Measurements from ENCODE around the gene PGAM5.
"Not testable (repeated sequence)": the region's sequence is repeated elsewhere in the genome, so short reads cannot be mapped to it uniquely, and the experiment has no call there.

The PGAM5 gene

DNA sequence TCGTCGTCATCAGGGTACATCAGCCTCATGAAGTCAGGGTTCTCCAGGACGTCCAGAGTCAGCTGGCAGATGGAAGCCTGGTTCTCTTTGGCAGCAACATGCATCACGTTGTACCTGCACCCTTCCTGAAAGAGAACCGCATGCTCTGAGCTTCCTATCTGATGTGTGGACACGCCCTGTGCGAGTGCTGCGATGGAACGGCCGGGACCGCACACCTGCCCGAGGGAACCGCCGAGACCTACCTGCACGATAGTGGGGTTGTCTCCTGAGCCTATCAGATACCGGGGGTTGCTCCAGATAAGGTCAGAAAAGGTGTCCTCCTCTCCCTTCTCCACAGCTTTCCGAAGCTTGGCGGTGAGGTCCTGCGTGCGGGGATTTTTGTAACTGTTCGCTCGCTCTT is 37.3 kb downstream of the PGAM5 start:
- DNase-seq (ENCODE audit: low read depth): no peak

DNA sequence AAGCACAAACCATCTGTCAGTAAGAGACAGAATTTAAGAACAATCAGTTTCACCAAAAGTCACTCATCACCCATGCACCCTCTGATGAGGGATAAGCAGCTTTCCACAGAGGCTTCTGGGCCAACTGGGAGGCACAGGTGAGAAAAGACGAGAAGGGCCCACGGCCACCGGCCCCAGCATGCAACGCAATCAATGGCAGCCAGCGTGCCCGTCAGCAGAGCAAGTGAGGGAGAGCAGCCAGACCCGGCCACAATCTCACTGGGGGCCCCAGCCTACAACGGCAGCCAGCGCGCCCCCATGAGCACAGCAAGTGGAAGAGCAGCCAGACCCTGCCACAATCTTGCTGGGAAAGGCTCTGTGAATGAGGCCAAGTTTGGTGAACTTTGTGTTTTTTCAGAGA is 37.7 kb downstream of the PGAM5 start:
- no peak for DNase-seq (ENCODE audit: low read depth)

DNA sequence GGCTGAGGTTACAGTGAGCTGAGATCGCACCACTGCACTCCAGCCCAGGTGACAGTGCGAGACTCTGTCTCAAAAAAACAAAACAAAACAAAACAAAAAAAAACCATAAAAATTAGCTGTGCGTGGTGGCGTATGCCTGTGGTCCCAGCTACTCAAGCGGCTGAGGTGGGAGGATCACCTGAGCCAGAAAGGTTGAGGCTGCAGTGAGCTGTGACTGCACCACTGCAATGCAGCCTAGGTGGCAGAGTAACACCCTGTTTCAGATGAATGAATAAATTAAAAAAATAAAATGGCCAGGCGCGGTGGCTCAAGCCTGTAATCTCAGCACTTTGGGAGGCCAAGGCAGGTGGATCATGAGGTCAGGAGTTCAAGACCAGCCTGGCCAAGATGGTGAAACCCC is 43.0 kb downstream of the PGAM5 start:
- DNase-seq (ENCODE audit: low read depth): not testable (repeated sequence)

DNA sequence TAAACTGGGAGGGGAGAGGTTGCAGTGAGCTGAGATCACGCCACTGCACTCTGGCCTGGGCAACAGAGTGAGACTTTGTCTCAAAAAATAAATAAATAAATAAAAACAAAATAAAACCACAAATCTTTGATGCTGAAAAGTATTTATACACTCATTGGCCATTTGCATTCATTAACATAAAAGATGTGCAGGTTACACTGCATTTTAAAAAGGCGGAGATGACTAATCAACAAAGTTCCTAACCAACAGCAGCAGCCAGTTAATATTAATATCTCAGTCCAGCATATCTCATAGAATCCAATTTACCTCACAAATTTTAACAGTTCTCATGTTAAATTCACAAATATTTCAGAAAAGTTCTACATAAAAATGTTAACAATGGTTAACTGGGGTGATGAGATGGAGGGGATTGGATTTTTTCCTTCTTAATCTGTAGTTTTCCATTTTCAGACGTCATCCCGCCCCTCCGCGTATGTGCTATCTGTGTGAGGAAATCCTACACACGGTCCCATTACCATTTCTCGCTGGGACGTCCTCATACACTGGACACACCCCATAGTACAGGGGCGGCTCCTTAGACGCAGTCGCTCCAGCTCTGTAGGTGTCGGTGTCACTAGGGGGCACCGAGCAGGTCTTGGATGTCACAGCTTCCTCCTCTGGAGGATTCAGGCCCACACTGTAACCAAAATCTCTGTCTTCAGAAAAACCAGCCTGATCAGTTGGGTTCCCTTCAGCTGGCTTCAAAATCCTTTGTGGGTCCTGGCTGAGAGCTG is 43.7 kb downstream of the PGAM5 start:
- DNase-seq (ENCODE audit: low read depth): no peak

DNA sequence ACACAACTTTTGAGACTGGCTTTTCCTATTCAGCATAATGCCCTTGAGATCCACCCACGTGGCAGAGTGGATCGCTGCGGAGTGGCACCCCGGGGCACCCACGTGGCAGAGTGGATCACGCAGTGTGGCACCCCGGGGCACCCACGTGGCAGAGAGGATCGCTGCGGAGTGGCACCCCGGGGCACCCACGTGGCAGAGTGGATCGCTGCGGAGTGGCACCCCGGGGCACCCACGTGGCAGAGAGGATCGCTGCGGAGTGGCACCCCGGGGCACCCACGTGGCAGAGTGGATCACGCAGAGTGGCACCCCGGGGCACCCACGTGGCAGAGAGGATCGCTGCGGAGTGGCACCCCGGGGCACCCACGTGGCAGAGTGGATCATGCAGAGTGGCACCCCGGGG is 48.2 kb downstream of the PGAM5 start:
- DNase-seq (ENCODE audit: low read depth): not testable (repeated sequence)

DNA sequence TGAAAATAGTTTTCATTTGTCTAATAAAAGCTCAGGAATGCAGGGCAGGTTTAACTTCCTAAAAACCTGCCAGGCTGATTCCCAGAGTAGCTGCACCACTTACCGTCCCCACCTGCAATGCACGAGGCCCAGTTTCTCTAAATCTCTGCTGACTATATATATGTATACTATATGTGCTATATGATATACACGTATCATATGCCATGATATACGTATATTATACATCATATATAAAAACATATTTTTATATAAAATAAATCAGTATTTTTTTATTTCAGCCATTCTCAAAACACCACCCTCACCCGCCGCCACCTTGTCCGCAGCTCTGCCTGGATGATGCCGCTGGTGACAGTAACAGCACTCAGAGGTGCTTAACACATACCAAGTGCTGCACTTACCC is 48.7 kb downstream of the PGAM5 start:
- no peak for DNase-seq (ENCODE audit: low read depth)

DNA sequence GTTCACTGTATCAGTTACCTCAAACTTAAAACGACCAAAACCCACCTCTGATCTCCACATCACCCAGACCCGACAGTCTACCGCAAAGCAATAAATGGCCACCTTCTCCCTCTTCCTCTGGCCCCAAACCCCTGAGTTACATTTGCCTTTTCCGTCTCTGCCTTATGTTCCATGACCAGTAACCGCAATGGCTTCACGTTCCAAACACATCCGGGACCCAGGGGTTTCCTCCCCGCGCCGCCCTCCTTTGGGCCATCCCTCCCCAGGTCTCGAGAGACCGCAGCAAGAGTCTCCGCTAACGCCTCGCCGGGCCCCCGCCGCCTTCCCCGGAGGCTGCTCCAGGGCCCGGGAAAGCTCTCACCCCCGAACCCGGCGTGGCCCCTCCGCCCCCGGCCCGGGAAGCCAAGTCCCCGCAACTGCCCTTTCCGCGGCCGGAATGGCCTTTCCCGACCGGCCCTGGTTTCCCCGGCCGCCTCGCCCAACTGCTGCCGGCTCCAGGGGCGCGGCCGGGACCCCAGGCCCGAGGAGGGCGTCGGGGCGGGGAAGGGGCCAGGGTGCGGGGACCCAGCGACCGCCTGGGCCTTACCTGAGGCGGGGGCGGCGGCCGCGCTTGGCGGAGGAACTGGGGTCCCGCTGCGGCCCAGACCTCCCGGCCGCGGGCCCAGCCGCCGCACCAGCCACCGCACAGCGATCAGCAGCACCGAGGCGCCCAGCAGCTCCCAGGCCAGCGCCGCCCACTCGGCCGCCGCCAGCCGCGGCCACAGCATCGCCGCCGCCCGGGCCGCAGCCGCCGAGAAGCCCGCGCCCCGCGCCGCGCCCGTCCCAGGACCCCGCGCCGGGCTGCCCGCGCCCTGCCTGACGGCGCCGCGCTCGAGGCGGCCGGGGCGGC is 50.6 kb downstream of the PGAM5 start, which contains the start of gene ANKLE2:
ANKLE2 (minus strand) TSS at position 801 of the 889 bp plus-strand sequence; CDS start at position 767, 34 bp downstream.
- peak; percentile 84 for DNase-seq (ENCODE audit: low read depth)

DNA sequence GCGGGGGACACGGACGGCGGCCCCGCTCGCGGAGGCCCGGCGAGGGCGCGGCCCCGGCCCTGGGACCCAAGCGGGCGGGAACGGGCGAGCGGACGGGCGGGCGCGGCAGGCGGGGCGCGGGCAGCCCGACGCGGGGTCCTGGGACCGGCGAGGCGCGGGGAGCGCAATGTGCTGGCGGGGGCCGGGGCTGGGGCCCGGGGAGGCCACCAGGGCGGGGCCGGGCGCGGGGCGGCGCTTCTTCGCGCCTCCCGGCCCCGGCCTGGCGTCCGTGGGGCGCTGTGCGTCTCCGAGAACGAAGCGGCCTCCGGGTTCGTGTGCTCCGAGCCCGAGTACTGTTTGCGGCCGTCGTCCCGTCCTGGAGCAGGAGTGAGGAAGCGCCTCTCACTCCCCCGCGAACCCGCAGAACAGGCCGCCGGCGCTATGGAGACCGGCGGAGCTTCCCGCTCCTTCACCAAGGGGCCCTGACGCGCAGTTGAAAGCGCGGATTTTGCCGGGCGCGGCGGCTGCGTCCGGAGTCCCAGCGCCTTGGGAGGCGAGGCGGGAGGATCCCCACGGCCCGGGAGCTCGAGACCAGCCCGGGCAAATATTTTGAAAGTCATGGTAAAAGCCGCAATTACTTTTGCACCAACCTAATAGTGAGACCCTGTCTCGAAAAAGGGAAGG is 51.4 kb downstream of the PGAM5 start:
- peak; percentile 92 for DNase-seq (ENCODE audit: low read depth)

DNA sequence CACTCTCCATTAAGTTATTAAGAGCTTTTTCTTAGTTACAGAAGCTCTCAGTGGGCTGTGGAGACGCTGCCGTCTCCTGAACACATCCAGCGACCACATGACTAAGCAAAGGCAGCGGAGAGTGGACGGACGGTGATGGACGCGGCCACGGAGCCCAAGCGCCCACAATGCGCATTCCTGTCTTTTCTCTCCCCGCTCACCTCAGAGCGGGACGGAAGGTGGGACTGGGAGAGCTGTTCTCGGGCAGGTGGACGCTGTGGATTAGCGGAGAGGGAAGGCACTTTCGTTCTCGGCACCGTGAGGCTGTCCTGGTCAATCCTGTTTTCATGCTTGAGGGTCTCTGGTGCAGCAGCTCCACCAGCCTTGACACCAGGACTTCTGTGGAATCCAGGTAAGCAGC is 53.6 kb downstream of the PGAM5 start:
- DNase-seq (ENCODE audit: low read depth): no peak

DNA sequence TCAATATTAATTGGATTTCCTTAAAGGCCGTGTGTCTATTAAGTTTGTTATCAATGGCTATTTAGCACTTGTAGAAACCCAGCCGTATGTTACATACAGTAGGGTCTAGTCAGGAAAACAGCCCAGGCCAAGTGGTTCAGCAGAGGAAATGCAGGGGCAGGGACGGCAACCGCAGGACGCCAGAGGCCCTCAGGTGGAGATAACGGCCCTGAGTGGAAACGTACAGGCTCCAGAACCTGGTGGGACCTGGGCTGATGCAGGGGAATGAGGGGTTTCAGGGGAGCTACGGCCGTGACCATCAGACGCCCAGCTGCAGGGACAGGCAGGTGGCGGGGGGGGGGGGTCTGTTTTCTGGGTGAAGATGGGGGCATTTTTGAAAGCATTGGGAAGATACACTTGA is 54.7 kb downstream of the PGAM5 start:
- no peak for DNase-seq (ENCODE audit: low read depth)

DNA sequence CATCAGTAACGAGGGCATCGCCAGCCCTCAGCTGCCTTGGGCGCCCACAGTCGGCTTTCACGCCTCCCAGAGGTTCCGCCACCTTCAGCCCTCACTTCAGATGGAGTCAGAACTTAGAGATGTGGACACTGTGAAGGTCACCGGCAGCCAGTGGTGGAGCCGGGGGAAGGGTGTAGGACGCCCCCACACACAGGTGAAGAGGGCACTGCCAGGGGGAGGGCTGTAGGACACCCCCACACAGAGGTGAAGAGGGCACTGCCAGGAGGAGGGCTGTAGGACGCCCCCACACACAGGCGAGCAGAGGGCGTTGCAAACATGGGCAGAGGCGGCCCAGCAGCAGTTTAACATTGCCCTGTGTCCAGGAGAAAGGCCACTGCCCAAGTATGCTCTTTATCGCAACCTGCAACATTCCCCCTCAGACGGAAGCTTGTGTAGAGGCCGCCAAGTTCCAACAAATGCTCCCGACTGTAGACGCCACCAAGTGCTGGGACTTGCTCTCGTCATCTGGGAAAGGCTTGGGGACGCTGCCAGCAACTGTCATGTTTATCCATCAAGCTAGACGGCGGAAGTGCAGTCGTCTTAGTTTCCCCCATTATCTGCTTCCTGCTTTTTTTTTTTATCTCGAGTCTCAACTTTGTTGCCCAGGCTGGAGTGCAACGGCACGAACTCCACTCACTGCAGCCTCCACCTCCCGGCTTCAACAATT is 55.9 kb downstream of the PGAM5 start:
- no peak for DNase-seq (ENCODE audit: low read depth)

DNA sequence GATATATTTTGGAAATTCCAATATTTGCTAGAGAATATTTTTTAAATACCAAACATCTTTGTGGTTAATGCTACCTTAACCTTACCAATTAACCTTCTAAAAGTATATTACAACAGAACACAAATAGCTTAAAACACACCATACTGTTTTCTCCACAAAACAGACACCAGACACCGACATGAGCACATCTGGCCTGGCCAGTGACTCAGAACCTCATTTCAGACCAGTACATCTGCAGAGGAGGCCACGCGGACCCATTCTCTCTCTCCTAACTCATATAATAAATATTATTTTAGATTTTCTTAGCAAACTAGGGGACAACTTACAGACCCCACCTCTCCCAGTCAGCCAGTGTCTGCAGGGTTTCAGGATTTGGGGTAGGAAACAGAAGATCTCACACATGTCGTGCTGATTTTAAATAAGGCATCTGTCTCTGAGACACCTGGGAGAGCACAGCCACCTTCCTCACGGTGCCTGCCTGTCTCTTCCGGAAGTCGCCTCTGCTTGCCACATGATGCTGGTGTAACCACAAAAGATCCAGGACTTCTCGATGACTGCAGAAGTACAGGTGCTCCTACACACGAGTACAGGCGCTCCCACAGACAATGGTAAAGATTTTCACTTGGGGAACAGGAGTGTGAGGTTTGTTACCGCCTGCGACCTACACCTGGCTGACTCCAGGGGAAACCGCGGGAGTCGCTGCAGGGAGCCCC is 60.6 kb downstream of the PGAM5 start:
- DNase-seq (ENCODE audit: low read depth): no peak

Data from ELR (cell line).